Measurements from ENCODE around the gene KMT2B. TPM values are rescaled to one million over a fixed set of nuclear protein-coding genes. Genes with fewer than 3 reads are reported as not detected.

KMT2B gene
- total RNA-seq, 1 experiment from 2014 or later: 32.2 TPM

GRCh38 chr19:35744430-35745327 lies 26.9 kb downstream of the KMT2B start:
- H3F3A ChIP-seq (ENCODE audit: insufficient read depth, low read depth): peaks cover 18% of the 10 kb centered on the region
- DNase-seq: peak; percentile 88 to 93
- POLR2A ChIA-PET (ENCODE audit: unreplicated experiment): interaction anchor here (0.5 to 0.7 kb wide), 4 partner anchors 156 to 425 kb away, joined by 3 to 27 read pairs (median 4); partner anchors contain the start of gene NFKBID
- peaks cover 26% of the 10 kb centered on the region for H3K79me2 ChIP-seq (ENCODE audit: low read depth)
- H3K4me2 ChIP-seq: peak overlapping the region; percentile 94
- intact Hi-C loops (cut with micrococcal nuclease; ENCODE audit: unreplicated experiment): loop anchor here (2.0 to 10.0 kb wide), 3 partner anchors 28 to 250 kb away; partner anchors contain the start of genes HCST, NFKBID, SDHAF1 and TYROBP
- TF ChIP-seq CTCF (conservative IDR thresholded peaks at IDR 0.05) (peak; percentile 42; the same call in 1 of the 2 replicates), EZH2 (IDR thresholded peaks at IDR 0.05; ENCODE audit: low read depth) (no peak)
- peak overlapping the region; percentile 95 for H2AFZ ChIP-seq
- H3K27me3 ChIP-seq (ENCODE audit: insufficient read depth, low read depth): no peaks in the 10 kb centered on the region
- no peaks in the 10 kb centered on the region for H3K9me3 ChIP-seq (ENCODE audit: insufficient read depth, low read depth)
- BruUV-seq (replicated peaks): TSS peak; percentile 71
- peak overlapping the region; percentile 95 for H3K27ac ChIP-seq
- no peaks in the 10 kb centered on the region for H3K9me2 ChIP-seq (ENCODE audit: insufficient read depth)
- no peaks in the 10 kb centered on the region for H3K36me3 ChIP-seq (ENCODE audit: low read depth)
- H3K4me1 ChIP-seq (replicated peaks; ENCODE audit: insufficient read depth): peaks cover 30% of the 10 kb centered on the region
- CTCF ChIA-PET: interaction anchor here (0.7 kb wide), 1 partner anchor 70 kb away, joined by 5 read pairs; no protein-coding TSS in a partner anchor
- H4K20me1 ChIP-seq (ENCODE audit: insufficient read depth): no peaks in the 10 kb centered on the region
- peak overlapping the region; percentile 97 for H3K4me3 ChIP-seq

DNA sequence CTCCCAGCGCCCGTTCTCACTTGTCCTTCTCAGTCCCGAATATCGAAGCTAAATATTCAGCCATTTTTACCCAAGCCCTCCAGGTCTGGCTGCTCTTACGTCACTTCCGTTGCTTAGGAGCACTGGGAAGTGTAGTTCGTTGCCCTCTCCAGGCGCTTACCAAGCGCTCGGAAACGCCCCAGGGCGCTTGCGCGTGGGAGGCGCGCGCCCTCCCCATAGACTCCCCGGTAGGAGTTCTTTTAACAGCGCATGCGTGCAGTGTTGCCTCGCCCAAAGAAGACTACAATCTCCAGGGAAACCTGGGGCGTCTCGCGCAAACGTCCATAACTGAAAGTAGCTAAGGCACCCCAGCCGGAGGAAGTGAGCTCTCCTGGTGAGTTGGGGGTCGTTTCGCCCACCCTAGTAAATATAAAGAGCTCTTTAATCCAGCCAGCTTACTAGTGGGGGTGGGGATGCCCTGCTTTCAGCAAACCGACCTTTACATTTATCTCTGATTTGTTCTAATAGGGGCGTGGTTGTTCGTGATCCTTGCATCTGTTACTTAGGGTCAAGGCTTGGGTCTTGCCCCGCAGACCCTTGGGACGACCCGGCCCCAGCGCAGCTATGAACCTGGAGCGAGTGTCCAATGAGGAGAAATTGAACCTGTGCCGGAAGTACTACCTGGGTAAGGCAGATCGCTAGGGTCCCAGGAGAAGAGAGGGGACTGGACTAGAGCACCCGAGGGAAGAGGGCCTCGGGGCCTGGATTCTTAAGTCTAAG lies 27.7 kb downstream of the KMT2B start, which contains the start of the genes PSENEN and U2AF1L4:
Gene PSENEN, plus strand, starts transcription at position 324 of the 759 bp plus-strand sequence. Its CDS starts 280 bp downstream, at position 604.
Gene U2AF1L4, minus strand, starts transcription at position 91 of the 759 bp plus-strand sequence. Its CDS starts 27 bp downstream, at position 64.
- peaks cover 29% of the 10 kb centered on the region for H3K79me2 ChIP-seq (ENCODE audit: low read depth)
- peak; percentile 96 to 98 for DNase-seq
- H3K4me3 ChIP-seq: peak within 1 kb of the TSS; percentile 97
- ChIA-PET CTCF (interaction anchor here (0.6 kb wide), 1 partner anchor 232 kb away, joined by 9 read pairs; the partner anchor contains the start of gene DMKN), POLR2A (ENCODE audit: unreplicated experiment) (interaction anchor here (0.5 to 0.7 kb wide), 6 partner anchors 90 to 970 kb away, joined by 3 to 27 read pairs (median 4); partner anchors contain the start of gene NFKBID)
- intact Hi-C loops (cut with micrococcal nuclease; ENCODE audit: unreplicated experiment): loop anchor here (2.0 to 10.0 kb wide), 3 partner anchors 29 to 249 kb away; partner anchors contain the start of genes HCST, NFKBID, SDHAF1 and TYROBP
- TSS peak; percentile 64 for BruUV-seq (replicated peaks)
- H3K27ac ChIP-seq: peak within 1 kb of the TSS; percentile 95
- H3K4me1 ChIP-seq (replicated peaks; ENCODE audit: insufficient read depth): peaks cover 38% of the 10 kb centered on the region
- H4K20me1 ChIP-seq (ENCODE audit: insufficient read depth): no peaks in the 10 kb centered on the region
- H3K9me3 ChIP-seq (ENCODE audit: insufficient read depth, low read depth): no peaks in the 10 kb centered on the region
- peaks cover 19% of the 10 kb centered on the region for H3F3A ChIP-seq (ENCODE audit: insufficient read depth, low read depth)
- no peaks in the 10 kb centered on the region for H3K9me2 ChIP-seq (ENCODE audit: insufficient read depth)
- peak within 1 kb of the TSS; percentile 94 for H3K4me2 ChIP-seq
- no peaks in the 10 kb centered on the region for H3K27me3 ChIP-seq (ENCODE audit: insufficient read depth, low read depth)
- peak within 1 kb of the TSS; percentile 95 for H2AFZ ChIP-seq
- no peaks in the 10 kb centered on the region for H3K36me3 ChIP-seq (ENCODE audit: low read depth)
- no peak for TF ChIP-seq EZH2 (IDR thresholded peaks at IDR 0.05; ENCODE audit: low read depth)
- no peak for TF ChIP-seq CTCF (conservative IDR thresholded peaks at IDR 0.05)

Measured in PC-9 (cell line).